GM10266 (cell line): Measurements from ENCODE around the gene CDC20B.

Source experiments
- DNase-seq: peaks from one replicate; pipeline ENCODE4 v3.0.0; 2012; ENCODE audit errors: extremely low spot score
- TF ChIP-seq, protein P1 (sequence below): IDR thresholded peaks from 2 replicates; pipeline ENCODE4 v1.5.1; 2012; ENCODE audit warnings: mild to moderate bottlenecking, low read depth; ENCODE audit not compliant: control insufficient read depth, insufficient read depth; ENCODE audit errors: missing control alignments

The CDC20B gene

DNA sequence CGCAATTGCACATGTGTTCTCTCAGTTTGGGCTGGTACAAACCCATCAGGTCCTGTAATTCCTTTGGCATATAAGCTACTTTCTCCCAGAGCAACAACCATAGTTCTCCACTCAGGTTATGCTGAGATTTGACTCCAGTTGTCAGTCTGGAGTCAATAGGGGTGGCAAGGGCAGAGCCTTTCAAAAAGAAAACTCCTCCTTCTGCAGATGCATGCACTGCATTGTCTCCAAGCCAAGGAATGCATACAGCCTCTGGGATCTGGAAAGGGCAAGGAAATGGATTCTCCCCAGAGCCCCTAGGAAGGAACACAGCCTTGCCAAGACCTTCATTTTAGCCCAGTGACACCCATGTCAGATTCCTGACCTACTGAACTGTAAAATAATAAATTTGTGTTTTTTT lies 101.6 kb downstream of the CDC20B start:
- TF ChIP-seq, protein P1, sequence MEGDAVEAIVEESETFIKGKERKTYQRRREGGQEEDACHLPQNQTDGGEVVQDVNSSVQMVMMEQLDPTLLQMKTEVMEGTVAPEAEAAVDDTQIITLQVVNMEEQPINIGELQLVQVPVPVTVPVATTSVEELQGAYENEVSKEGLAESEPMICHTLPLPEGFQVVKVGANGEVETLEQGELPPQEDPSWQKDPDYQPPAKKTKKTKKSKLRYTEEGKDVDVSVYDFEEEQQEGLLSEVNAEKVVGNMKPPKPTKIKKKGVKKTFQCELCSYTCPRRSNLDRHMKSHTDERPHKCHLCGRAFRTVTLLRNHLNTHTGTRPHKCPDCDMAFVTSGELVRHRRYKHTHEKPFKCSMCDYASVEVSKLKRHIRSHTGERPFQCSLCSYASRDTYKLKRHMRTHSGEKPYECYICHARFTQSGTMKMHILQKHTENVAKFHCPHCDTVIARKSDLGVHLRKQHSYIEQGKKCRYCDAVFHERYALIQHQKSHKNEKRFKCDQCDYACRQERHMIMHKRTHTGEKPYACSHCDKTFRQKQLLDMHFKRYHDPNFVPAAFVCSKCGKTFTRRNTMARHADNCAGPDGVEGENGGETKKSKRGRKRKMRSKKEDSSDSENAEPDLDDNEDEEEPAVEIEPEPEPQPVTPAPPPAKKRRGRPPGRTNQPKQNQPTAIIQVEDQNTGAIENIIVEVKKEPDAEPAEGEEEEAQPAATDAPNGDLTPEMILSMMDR: no peak
- DNase-seq: no peak

DNA sequence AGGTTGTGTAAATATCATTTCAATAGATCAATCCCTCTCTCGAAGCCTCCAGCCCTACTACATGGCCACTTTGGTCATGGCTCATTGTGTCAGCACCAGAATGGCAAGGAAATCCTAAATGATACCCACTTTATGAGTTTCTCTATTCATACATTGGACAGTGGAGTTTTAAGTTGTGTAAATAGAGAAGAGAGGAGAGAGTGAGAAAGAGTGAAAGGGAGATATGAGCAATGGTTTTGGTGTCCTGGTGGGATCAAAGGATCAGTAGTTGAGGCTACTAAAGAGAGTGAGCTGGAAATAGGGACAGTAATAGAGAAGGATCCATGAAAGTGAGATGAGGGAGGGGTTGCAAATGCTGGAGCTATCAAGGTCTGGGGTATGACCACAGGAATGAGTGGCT lies 102.0 kb downstream of the CDC20B start:
- TF ChIP-seq, protein P1: no peak
- no peak for DNase-seq

GRCh38 chr5:55066277-55066676 lies 106.7 kb downstream of the CDC20B start:
- no peak for DNase-seq
- TF ChIP-seq, protein P1: no peak

DNA sequence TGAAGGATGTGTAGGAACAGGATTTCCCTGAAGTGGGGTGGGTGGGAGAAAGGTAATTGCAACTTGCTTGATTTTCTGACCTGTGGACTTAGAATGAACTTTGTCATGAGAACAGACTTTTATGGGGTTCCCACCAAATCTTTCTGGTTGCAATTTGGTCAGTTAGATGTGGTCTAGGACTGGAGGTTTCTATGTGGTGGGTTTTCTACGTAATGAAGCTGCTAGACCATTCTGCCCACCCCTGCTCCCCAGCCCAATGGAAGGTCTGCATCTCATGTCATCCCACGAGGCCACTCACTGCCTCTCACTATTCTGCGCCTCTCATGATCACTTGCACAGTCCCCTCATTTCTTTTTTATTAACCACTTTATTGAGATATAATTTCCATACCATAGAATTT lies 108.5 kb downstream of the CDC20B start:
- DNase-seq: no peak
- TF ChIP-seq, protein P1: no peak

- no peak for DNase-seq
- TF ChIP-seq, protein P1: no peak
Observed at GRCh38 chr5:55063899-55064298, 109.1 kb downstream of the CDC20B start.

- no peak for DNase-seq
Observed at GRCh38 chr5:55063220-55063863, 109.6 kb downstream of the CDC20B start.

More at GRCh38 chr5:55063220-55063863, 109.6 kb downstream of the CDC20B start:
- TF ChIP-seq, protein P1: no peak
